Measurements from ENCODE around the gene DACT3. TPM values are rescaled to one million over a fixed set of nuclear protein-coding genes. Genes with fewer than 3 reads are reported as not detected.

The DACT3 gene
- total RNA-seq, 3 donors from 2014 or later, result 1.9 to 60.9 (median 3.4) TPM

DNA sequence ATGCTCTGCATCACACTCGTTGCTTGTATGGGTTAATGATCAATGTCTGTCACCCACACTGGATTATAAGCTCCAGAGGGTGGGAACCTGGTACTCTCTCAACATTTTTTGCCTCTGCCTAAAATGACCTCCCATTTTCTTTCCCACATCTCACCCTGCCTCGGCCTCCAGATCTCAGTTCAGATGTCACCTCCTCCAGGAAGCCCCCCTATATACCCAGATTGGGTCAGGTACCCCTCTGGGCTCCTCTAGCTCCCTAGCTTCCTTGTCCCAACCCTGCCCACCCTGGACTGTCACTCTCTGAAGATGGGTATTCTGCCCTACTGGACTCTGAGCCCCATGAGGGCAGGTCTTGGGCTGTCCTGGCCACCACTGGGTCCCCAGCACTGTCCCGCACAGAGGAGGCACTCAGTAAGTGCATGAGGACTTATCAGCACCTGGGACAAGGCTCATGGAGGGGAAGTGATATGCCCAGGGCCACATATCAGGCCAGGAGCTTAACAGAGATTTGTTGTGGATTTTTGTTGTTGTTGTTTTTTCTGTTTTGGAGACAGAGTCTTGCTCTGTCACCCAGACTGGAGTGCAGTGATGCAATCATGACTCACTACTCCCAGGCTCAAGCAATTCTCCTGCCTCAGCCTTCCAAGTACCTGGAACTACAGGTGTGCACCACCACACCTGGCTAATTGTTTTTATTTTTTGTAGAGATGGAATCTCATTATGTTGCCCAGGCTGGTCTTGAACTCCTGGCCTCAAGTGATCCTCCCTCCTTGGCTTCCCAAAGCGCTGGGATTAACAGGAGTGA, 32.1 kb upstream of the DACT3 start:
- Histone ChIP-seq H3K9me3 (no peaks in the 10 kb centered on the region), H3K4me1 (ENCODE audit: low read depth) (peaks cover 5% of the 10 kb centered on the region), H3K36me3 (ENCODE audit: low read depth) (peaks cover 19% of the 10 kb centered on the region), H3K4me3 (no peak overlapping the region)
- DNase-seq, result no peak
- intact Hi-C loops (cut with DNase I, micrococcal nuclease), result no loop called here
- TF ChIP-seq, protein P1, sequence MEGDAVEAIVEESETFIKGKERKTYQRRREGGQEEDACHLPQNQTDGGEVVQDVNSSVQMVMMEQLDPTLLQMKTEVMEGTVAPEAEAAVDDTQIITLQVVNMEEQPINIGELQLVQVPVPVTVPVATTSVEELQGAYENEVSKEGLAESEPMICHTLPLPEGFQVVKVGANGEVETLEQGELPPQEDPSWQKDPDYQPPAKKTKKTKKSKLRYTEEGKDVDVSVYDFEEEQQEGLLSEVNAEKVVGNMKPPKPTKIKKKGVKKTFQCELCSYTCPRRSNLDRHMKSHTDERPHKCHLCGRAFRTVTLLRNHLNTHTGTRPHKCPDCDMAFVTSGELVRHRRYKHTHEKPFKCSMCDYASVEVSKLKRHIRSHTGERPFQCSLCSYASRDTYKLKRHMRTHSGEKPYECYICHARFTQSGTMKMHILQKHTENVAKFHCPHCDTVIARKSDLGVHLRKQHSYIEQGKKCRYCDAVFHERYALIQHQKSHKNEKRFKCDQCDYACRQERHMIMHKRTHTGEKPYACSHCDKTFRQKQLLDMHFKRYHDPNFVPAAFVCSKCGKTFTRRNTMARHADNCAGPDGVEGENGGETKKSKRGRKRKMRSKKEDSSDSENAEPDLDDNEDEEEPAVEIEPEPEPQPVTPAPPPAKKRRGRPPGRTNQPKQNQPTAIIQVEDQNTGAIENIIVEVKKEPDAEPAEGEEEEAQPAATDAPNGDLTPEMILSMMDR (IDR thresholded peaks at IDR 0.05), result no peak
- ATAC-seq, result no peak

DNA sequence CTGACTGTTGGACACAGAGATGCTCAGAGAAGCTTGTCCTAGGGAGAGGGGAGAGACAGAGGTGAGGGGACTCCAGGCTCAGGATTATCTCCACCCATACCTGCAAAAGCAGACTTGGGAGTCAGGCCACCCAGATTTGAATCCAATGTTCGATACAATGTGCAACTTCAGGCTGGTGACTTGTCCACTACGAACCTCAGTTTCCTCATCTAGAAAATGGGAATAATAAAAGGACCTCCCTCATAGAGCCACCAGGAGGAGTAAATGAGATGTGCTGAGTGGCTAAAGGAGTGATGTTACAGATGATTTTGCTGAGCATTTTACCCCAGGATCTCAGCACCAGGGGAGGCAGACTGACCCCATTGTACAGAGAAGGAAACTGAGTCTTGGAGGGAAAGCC, 31.0 kb upstream of the DACT3 start:
- Histone ChIP-seq H3K36me3 (ENCODE audit: low read depth) (peaks cover 19% of the 10 kb centered on the region), H3K4me1 (ENCODE audit: low read depth) (no peaks in the 10 kb centered on the region), H3K4me3 (no peak overlapping the region), H3K9me3 (no peaks in the 10 kb centered on the region)
- ATAC-seq (no peak), DNase-seq (no peak)
- intact Hi-C loops (cut with DNase I, micrococcal nuclease), result no loop called here
- TF ChIP-seq, protein P1 (IDR thresholded peaks at IDR 0.05), result no peak

DNA sequence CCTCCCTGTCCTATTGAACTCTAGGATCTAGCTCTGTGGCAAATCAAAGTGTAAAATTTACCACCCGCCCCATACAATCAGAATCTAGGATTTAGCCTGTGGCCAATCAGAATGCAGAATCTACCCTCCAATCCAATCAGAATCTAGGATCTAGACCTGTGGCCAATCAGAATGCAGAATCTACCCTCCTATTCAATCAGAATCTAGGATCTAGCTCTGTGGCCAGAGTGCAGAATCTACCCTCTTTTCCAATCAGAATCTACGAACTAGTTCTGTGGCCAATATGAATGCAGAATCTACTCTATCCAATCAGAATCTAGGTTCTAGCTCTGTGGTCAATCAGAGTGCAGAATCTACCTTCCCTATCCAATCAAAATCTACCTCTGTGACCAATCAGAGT, 30.1 kb upstream of the DACT3 start:
- H3K4me1 ChIP-seq (ENCODE audit: low read depth), result no peaks in the 10 kb centered on the region

DNA sequence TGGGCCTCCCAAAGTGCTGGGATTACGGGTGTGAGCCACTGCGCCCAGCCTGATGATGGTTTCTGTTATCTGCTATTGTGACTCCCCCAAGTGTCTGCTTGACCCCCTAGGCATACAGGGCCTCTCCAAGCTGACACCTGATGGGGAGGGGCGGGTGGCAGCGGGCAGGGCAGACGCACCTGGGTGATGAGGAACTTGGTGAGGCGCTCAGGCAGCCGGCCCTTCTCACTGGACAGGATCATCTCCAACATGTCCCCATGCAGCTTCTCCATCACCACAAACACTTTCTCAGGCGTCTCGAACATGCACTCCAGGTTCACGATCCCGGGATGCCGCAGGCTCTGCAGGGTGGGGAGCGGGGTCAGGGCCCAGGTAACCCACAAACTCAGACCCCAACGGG, 28.4 kb upstream of the DACT3 start:
- intact Hi-C loops (cut with DNase I, micrococcal nuclease), result no loop called here
- TF ChIP-seq, protein P1 (IDR thresholded peaks at IDR 0.05), result no peak
- DNase-seq (no peak), ATAC-seq (no peak)
- H3K4me1 ChIP-seq (ENCODE audit: low read depth), result no peaks in the 10 kb centered on the region
- H3K4me3 ChIP-seq, result no peak overlapping the region
- peaks cover 23% of the 10 kb centered on the region for H3K36me3 ChIP-seq (ENCODE audit: low read depth)
- H3K9me3 ChIP-seq, result no peaks in the 10 kb centered on the region

More for the DNA sequence above, 30.1 kb upstream of the DACT3 start:
- H3K4me3 ChIP-seq, result no peak overlapping the region
- H3K9me3 ChIP-seq, result no peaks in the 10 kb centered on the region
- DNase-seq (no peak), ATAC-seq (no peak)
- H3K36me3 ChIP-seq (ENCODE audit: low read depth), result peaks cover 20% of the 10 kb centered on the region
- intact Hi-C loops (cut with DNase I, micrococcal nuclease), result no loop called here
- TF ChIP-seq, protein P1 (IDR thresholded peaks at IDR 0.05), result no peak

DNA sequence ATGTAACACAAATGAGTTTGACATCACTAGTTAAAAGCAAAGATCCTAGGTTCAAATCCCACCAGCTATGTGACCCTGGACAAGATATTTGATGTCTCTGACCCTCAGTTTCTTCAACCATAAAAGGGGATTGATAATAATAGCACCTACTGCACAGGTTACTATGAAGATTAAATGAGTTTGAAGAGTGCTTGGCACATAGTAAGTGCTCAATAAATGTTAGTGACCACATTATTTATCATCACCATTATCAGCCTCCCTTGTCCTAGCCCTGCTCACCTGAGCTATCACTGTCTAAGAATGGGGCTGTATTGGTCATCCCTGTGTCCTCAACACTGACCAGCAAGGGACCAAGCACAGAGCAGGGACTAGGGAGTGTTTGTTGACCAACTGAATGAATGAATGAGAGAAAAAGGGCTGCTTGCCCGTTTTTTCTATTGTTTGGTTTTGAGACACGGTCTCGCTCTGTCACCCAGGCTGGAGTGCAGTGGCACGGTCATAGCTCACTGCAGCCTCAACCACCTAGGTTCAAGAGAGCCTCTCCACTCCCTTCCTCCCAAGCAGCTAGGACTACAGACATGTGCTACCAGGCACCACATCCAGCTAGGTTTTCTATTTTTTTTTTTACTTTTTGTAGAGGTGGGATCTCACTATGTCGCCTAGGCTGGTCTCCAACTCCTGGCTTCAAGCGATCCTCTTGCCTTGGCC, 26.6 kb upstream of the DACT3 start:
- H3K4me3 ChIP-seq, result no peak overlapping the region
- ATAC-seq (no peak), DNase-seq (no peak)
- H3K9me3 ChIP-seq, result no peaks in the 10 kb centered on the region
- intact Hi-C loops (cut with DNase I, micrococcal nuclease), result no loop called here
- TF ChIP-seq, protein P1 (IDR thresholded peaks at IDR 0.05), result no peak
- no peaks in the 10 kb centered on the region for H3K4me1 ChIP-seq (ENCODE audit: low read depth)
- H3K36me3 ChIP-seq (ENCODE audit: low read depth), result peaks cover 13% of the 10 kb centered on the region
